ENCODE measurements around the gene KIRREL3. TPM values are rescaled to one million over a fixed set of nuclear protein-coding genes. Genes with fewer than 3 reads are reported as not detected.

KIRREL3 gene
- total RNA-seq, 1 donor, result 0.10 TPM

- H3K9me3 ChIP-seq (ENCODE audit: low read depth, low read length), result no peaks in the 10 kb centered on the region
- H3K4me3 ChIP-seq (ENCODE audit: low read length), result no peak overlapping the region
- no peaks in the 10 kb centered on the region for H3K27me3 ChIP-seq (ENCODE audit: insufficient read depth, low read length)
- peaks cover 13% of the 10 kb centered on the region for H3K4me1 ChIP-seq (ENCODE audit: insufficient read depth, low read length)
Measured at GRCh38 chr11:126479178-126479930, 521.2 kb downstream of the KIRREL3 start.

GRCh38 chr11:126478466-126478865 is 522.1 kb downstream of the KIRREL3 start:
- no peaks in the 10 kb centered on the region for H3K9me3 ChIP-seq (ENCODE audit: low read depth, low read length)
- no peak overlapping the region for H3K4me3 ChIP-seq (ENCODE audit: low read length)
- H3K27me3 ChIP-seq (ENCODE audit: insufficient read depth, low read length), result no peaks in the 10 kb centered on the region
- H3K4me1 ChIP-seq (ENCODE audit: insufficient read depth, low read length), result peaks cover 13% of the 10 kb centered on the region

- Histone ChIP-seq H3K9me3 (ENCODE audit: low read depth, low read length) (no peaks in the 10 kb centered on the region), H3K4me3 (ENCODE audit: low read length) (no peak overlapping the region), H3K4me1 (ENCODE audit: insufficient read depth, low read length) (peaks cover 13% of the 10 kb centered on the region), H3K27me3 (ENCODE audit: insufficient read depth, low read length) (no peaks in the 10 kb centered on the region)
Measured at GRCh38 chr11:126477535-126478305, 522.9 kb downstream of the KIRREL3 start.

- peaks cover 13% of the 10 kb centered on the region for H3K4me1 ChIP-seq (ENCODE audit: insufficient read depth, low read length)
- no peaks in the 10 kb centered on the region for H3K27me3 ChIP-seq (ENCODE audit: insufficient read depth, low read length)
- H3K4me3 ChIP-seq (ENCODE audit: low read length), result no peak overlapping the region
- H3K9me3 ChIP-seq (ENCODE audit: low read depth, low read length), result no peaks in the 10 kb centered on the region
Measured at GRCh38 chr11:126476977-126477376, 523.6 kb downstream of the KIRREL3 start.

GRCh38 chr11:126476266-126476924 is 524.2 kb downstream of the KIRREL3 start:
- no peak overlapping the region for H3K4me3 ChIP-seq (ENCODE audit: low read length)
- H3K4me1 ChIP-seq (ENCODE audit: insufficient read depth, low read length), result peaks cover 13% of the 10 kb centered on the region
- no peaks in the 10 kb centered on the region for H3K27me3 ChIP-seq (ENCODE audit: insufficient read depth, low read length)
- no peaks in the 10 kb centered on the region for H3K9me3 ChIP-seq (ENCODE audit: low read depth, low read length)

- no peak overlapping the region for H3K4me3 ChIP-seq (ENCODE audit: low read length)
- peaks cover 8% of the 10 kb centered on the region for H3K4me1 ChIP-seq (ENCODE audit: insufficient read depth, low read length)
- no peaks in the 10 kb centered on the region for H3K27me3 ChIP-seq (ENCODE audit: insufficient read depth, low read length)
- H3K9me3 ChIP-seq (ENCODE audit: low read depth, low read length), result no peaks in the 10 kb centered on the region
Measured at GRCh38 chr11:126475014-126475991, 525.3 kb downstream of the KIRREL3 start.

- H3K4me1 ChIP-seq (ENCODE audit: insufficient read depth, low read length), result peaks cover 7% of the 10 kb centered on the region
- H3K27me3 ChIP-seq (ENCODE audit: insufficient read depth, low read length), result no peaks in the 10 kb centered on the region
- no peaks in the 10 kb centered on the region for H3K9me3 ChIP-seq (ENCODE audit: low read depth, low read length)
- no peak overlapping the region for H3K4me3 ChIP-seq (ENCODE audit: low read length)
Measured at GRCh38 chr11:126474220-126474619, 526.4 kb downstream of the KIRREL3 start.

GRCh38 chr11:126473269-126473668 is 527.3 kb downstream of the KIRREL3 start:
- Histone ChIP-seq H3K27me3 (ENCODE audit: insufficient read depth, low read length) (no peaks in the 10 kb centered on the region), H3K9me3 (ENCODE audit: low read depth, low read length) (no peaks in the 10 kb centered on the region), H3K4me3 (ENCODE audit: low read length) (no peak overlapping the region), H3K4me1 (ENCODE audit: insufficient read depth, low read length) (peaks cover 11% of the 10 kb centered on the region)

GRCh38 chr11:126469311-126469710 is 531.3 kb downstream of the KIRREL3 start:
- Histone ChIP-seq H3K4me3 (ENCODE audit: low read length) (no peak overlapping the region), H3K9me3 (ENCODE audit: low read depth, low read length) (no peaks in the 10 kb centered on the region), H3K27me3 (ENCODE audit: insufficient read depth, low read length) (no peaks in the 10 kb centered on the region), H3K4me1 (ENCODE audit: insufficient read depth, low read length) (peaks cover 43% of the 10 kb centered on the region)

- no peaks in the 10 kb centered on the region for H3K27me3 ChIP-seq (ENCODE audit: insufficient read depth, low read length)
- H3K4me3 ChIP-seq (ENCODE audit: low read length), result no peak overlapping the region
- H3K4me1 ChIP-seq (ENCODE audit: insufficient read depth, low read length), result peaks cover 44% of the 10 kb centered on the region
- no peaks in the 10 kb centered on the region for H3K9me3 ChIP-seq (ENCODE audit: low read depth, low read length)
Measured at GRCh38 chr11:126468102-126468521, 532.5 kb downstream of the KIRREL3 start.

GRCh38 chr11:126467471-126467870 is 533.1 kb downstream of the KIRREL3 start:
- peaks cover 44% of the 10 kb centered on the region for H3K4me1 ChIP-seq (ENCODE audit: insufficient read depth, low read length)
- H3K9me3 ChIP-seq (ENCODE audit: low read depth, low read length), result no peaks in the 10 kb centered on the region
- H3K27me3 ChIP-seq (ENCODE audit: insufficient read depth, low read length), result no peaks in the 10 kb centered on the region
- H3K4me3 ChIP-seq (ENCODE audit: low read length), result no peak overlapping the region

GRCh38 chr11:126467046-126467370 is 533.6 kb downstream of the KIRREL3 start:
- Histone ChIP-seq H3K27me3 (ENCODE audit: insufficient read depth, low read length) (no peaks in the 10 kb centered on the region), H3K4me3 (ENCODE audit: low read length) (no peak overlapping the region), H3K4me1 (ENCODE audit: insufficient read depth, low read length) (peaks cover 44% of the 10 kb centered on the region), H3K9me3 (ENCODE audit: low read depth, low read length) (no peaks in the 10 kb centered on the region)

GRCh38 chr11:126466236-126467045 is 534.1 kb downstream of the KIRREL3 start:
- no peaks in the 10 kb centered on the region for H3K9me3 ChIP-seq (ENCODE audit: low read depth, low read length)
- no peaks in the 10 kb centered on the region for H3K27me3 ChIP-seq (ENCODE audit: insufficient read depth, low read length)
- no peak overlapping the region for H3K4me3 ChIP-seq (ENCODE audit: low read length)
- H3K4me1 ChIP-seq (ENCODE audit: insufficient read depth, low read length), result peaks cover 44% of the 10 kb centered on the region
